Erythroblast (primary cell): ENCODE measurements around the gene KDM2A.

Source experiments
- GATA1 ChIP-seq: IDR thresholded peaks from 2 replicates; pipeline ENCODE4 v1.6.1; 2011; ENCODE audit warnings: low read depth, mild to moderate bottlenecking, control low read depth, low read length, moderate library complexity
- POLR2A ChIP-seq: IDR thresholded peaks from 2 replicates; pipeline ENCODE4 v1.6.1; 2011; ENCODE audit warnings: mild to moderate bottlenecking, low read length

DNA sequence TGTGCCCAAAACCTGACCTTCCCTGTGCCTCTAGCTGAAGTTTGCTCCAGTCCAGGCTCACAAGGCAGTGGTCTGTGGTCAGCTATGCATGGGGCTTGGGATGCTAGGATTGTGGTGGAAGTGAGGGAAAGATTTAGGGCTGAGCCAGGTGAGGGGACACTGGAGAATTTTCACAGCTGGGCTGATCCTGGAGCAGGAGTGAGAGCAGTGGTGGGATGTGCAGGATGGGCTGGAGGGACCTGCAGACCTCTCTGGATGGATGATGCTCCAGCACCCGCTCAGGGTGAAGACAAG lies 23.9 kb upstream of the KDM2A start:
- TF ChIP-seq POLR2A (no peak), GATA1 (no peak)
